LNCAP (cell line): ENCODE measurements around the gene SLC7A1.

ENCODE experiments used
- CTCF ChIP-seq: fragments of 450-650 bp; IDR thresholded peaks from 2 replicates; pipeline ENCODE4 v1.5.1; 2017; ENCODE audit warnings: mild to moderate bottlenecking

SLC7A1 gene

GRCh38 chr13:29572575-29572974, 22.9 kb downstream of the SLC7A1 start:
- no peak for TF ChIP-seq CTCF

GRCh38 chr13:29571876-29572570, 23.5 kb downstream of the SLC7A1 start:
- no peak for TF ChIP-seq CTCF

- no peak for TF ChIP-seq CTCF
Measured at GRCh38 chr13:29570051-29570654, 25.3 kb downstream of the SLC7A1 start.

- TF ChIP-seq CTCF = no peak
Measured at GRCh38 chr13:29569253-29570050, 26.0 kb downstream of the SLC7A1 start.

GRCh38 chr13:29568731-29569130, 26.8 kb downstream of the SLC7A1 start:
- TF ChIP-seq CTCF = no peak

- no peak for TF ChIP-seq CTCF
Measured at GRCh38 chr13:29567411-29567810, 28.1 kb downstream of the SLC7A1 start.

- TF ChIP-seq CTCF = no peak
Measured at GRCh38 chr13:29566206-29566605, 29.3 kb downstream of the SLC7A1 start.
